HG02571 (cell line): Measurements from ENCODE around the gene BHLHE40.
A peak's percentile ranks its signal among the peaks of the same experiment; 100 is the strongest.

Experiments used
- ATAC-seq: cut with Tn5 transposase; IDR thresholded peaks from one replicate; pipeline ENCODE4 v1.9.1; 2021; ENCODE audit warnings: mild to moderate bottlenecking, moderate library complexity; ENCODE audit not compliant: unreplicated experiment

The BHLHE40 gene

GRCh38 chr3:4997946-4998345 is 18.7 kb downstream of the BHLHE40 start:
- no peak for ATAC-seq

- no peak for ATAC-seq
These were observed 20.4 kb downstream of the BHLHE40 start for GRCh38 chr3:4999531-5000184.

GRCh38 chr3:5001135-5001534 is 21.9 kb downstream of the BHLHE40 start:
- no peak for ATAC-seq

- no peak for ATAC-seq
These were observed 22.6 kb downstream of the BHLHE40 start for GRCh38 chr3:5001805-5002173.

GRCh38 chr3:5002174-5002870 is 23.1 kb downstream of the BHLHE40 start:
- ATAC-seq: no peak

- ATAC-seq: no peak
These were observed 23.6 kb downstream of the BHLHE40 start for GRCh38 chr3:5002871-5003247.

- ATAC-seq: no peak
These were observed 25.3 kb downstream of the BHLHE40 start for GRCh38 chr3:5004319-5005152.

- ATAC-seq: no peak
These were observed 26.1 kb downstream of the BHLHE40 start for GRCh38 chr3:5005367-5005766.

- peak; percentile 75 for ATAC-seq
These were observed 27.5 kb downstream of the BHLHE40 start for GRCh38 chr3:5006755-5007202.

- ATAC-seq: no peak
These were observed 28.6 kb downstream of the BHLHE40 start for GRCh38 chr3:5007873-5008272.

GRCh38 chr3:5009506-5010109 is 30.4 kb downstream of the BHLHE40 start:
- ATAC-seq: no peak

GRCh38 chr3:5010140-5010539 is 30.9 kb downstream of the BHLHE40 start:
- ATAC-seq: no peak

GRCh38 chr3:5010706-5011554 is 31.7 kb downstream of the BHLHE40 start:
- no peak for ATAC-seq

GRCh38 chr3:5011555-5012256 is 32.5 kb downstream of the BHLHE40 start:
- peak; percentile 52 for ATAC-seq

- ATAC-seq: no peak
These were observed 33.1 kb downstream of the BHLHE40 start for GRCh38 chr3:5012367-5012766.

GRCh38 chr3:5013021-5013906 is 34.0 kb downstream of the BHLHE40 start:
- no peak for ATAC-seq

GRCh38 chr3:5014391-5014790 is 35.2 kb downstream of the BHLHE40 start:
- no peak for ATAC-seq

GRCh38 chr3:5015056-5015455 is 35.8 kb downstream of the BHLHE40 start:
- no peak for ATAC-seq
